HG03060 (cell line): ENCODE results near the gene MESP2.

Experiments used
- ATAC-seq: cut with Tn5 transposase; IDR thresholded peaks from one replicate; pipeline ENCODE4 v1.9.1; 2021; ENCODE audit warnings: low read depth, moderate number of reproducible peaks; ENCODE audit not compliant: unreplicated experiment

The MESP2 gene

DNA sequence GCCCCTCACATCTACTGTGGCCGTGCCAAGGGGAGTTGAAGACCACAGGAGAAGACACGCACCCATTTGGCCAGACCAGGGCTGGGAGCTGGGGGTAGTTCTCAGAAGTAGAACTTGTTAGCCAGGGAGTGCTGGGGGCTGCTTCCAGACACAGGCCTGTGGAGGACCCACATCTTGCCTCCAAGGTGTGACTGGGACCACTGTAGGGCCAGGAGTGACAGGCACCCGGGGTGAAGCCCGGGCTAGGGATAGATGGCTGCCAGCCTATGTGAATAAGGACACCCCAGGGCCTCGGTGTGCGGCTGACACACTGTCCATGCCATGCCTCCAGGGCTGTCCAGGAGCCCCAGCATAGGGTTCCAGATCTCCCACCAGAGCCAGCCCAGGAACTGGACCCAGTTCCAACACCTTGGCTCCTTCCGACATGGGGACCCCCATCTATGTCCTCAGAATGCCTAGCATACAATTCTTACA, 36.8 kb downstream of the MESP2 start:
- no peak for ATAC-seq

GRCh38 chr15:89813381-89814111, 37.4 kb downstream of the MESP2 start:
- no peak for ATAC-seq

DNA sequence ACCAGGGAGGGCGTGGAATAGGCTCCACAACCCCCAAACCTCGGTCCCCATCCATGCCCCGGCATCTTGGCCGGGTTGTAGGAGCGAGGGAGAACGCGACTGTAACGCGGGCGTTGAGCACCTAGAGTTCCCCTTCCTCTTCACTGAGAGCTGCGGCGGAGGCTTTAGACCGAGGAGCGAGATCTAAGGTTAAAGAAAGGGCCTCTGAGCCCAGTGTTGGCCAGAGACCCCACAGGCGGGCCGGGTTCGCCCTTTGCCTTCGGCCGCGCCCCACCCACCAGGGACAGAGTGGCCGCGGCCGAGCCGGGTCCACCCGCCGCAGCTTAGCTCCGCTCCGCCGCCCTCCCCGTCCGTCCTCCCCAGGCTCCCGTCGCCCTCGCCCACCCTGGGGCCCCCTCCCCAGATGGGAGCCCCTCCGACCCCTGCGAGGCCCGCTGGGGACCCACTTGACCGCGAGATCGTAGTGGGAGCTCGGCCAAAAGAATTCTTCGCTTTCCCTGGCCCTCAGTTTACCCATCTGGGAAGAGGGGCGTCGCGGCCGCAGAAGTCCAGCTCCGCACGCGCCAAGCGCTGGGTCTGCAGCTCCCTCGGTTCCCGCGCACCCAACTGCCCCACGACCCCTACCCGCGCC, 38.1 kb downstream of the MESP2 start:
- no peak for ATAC-seq

- ATAC-seq: no peak
Observed at GRCh38 chr15:89815769-89816168, 39.6 kb downstream of the MESP2 start.

DNA sequence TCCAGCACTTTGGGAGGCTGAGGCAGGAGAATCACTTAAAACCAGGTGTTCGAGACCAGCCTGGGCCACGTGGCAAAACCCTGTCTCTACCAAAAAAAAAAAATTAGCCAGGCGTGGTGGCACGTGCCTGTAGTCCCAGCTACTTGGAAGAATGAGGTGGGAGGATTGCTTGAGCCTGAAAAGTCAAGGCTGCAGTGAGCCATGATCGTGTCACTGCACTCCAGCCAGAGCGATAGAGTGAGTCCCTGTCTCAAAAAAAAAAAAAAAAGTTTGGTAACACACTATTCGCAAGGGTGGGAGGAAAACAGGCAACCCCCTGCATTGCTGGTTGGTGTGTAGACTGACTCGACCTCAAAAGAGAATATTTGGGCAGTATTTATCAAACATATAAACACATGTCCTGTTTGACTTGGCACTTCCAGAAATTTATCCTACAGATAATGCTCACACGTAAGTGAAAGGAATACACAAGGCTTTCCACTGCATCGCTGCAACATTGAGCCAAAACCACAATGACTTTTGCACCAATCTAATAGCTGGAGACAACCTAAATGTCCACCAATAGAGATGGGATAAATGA, 41.7 kb downstream of the MESP2 start:
- no peak for ATAC-seq

DNA sequence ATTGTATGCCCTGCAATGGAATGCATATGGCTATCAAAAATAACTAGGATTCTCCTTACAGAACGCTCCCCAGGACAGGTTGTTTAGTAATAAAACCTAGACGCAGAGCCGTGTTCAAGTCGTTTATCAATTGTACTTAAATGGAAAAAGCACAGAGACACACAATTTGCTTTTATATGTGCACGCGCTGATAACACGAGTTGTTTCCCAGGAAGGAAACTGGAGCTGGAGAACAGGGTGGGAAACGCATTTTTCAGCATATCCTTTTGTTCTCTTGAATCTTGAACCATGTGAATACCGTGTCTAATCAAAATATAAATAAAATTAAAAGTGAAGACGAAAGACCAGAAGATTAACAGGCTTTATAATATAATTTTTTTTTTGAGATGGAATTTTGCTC, 42.2 kb downstream of the MESP2 start:
- ATAC-seq: no peak

- ATAC-seq: no peak
Observed at GRCh38 chr15:89820666-89821611, 44.8 kb downstream of the MESP2 start.

GRCh38 chr15:89822026-89822425, 45.9 kb downstream of the MESP2 start:
- no peak for ATAC-seq

DNA sequence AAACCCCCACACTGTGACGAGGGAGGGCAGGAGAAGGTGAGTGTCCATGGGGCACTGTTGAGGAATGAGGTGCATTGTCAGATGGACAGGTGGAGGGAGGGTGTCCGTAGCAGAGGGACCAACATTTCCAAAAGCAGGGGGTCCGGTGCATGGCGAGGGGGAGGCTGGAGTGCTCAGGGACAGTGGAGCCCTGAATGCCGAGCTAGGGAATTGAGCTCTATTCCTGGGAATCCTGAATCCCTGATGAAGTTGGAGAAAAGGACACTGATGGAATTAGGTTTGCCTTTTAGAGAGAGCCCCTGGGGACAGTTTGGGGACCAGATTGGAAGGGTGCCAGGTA, 46.4 kb downstream of the MESP2 start:
- ATAC-seq: no peak

GRCh38 chr15:89822951-89823711, 47.0 kb downstream of the MESP2 start:
- no peak for ATAC-seq

DNA sequence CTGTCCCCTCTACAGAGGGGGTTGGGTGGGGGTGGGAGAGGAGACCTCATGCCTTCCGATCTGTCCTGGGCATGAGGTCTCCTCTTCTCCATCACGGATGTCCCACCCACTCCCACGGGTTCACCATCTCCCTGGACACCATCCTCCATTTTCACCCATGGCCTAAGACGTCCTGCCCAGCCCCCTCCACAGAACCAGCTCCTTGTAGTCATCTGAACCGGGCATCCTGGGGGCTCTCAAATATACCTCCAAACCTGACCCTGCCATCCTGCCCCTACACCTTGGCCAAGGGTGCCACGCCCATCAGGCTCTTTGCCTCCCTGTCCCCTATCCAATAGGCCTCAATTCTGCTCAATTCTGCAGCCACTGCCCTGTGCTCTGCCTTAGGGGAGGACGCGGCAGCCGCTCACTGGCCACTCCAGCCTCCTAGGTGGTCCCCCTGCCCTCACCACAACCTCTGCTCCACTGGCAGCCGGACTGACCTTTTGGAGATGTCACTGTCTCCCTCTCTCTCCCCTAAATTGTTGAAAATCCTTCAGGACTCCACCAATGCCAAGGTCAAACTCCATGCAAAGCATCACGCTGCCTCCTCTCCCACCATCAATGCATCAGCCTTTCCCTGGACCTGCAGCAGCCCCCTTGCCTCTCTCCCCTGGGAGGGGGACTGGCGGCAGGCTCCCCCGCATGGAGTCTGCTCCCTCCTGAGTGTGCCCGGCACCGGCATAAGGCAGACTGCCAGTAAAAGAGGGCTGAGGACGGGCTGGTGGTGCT, 47.9 kb downstream of the MESP2 start:
- no peak for ATAC-seq

GRCh38 chr15:89824607-89824867, 48.4 kb downstream of the MESP2 start:
- ATAC-seq: no peak

- no peak for ATAC-seq
Observed at GRCh38 chr15:89825271-89825940, 49.3 kb downstream of the MESP2 start.

DNA sequence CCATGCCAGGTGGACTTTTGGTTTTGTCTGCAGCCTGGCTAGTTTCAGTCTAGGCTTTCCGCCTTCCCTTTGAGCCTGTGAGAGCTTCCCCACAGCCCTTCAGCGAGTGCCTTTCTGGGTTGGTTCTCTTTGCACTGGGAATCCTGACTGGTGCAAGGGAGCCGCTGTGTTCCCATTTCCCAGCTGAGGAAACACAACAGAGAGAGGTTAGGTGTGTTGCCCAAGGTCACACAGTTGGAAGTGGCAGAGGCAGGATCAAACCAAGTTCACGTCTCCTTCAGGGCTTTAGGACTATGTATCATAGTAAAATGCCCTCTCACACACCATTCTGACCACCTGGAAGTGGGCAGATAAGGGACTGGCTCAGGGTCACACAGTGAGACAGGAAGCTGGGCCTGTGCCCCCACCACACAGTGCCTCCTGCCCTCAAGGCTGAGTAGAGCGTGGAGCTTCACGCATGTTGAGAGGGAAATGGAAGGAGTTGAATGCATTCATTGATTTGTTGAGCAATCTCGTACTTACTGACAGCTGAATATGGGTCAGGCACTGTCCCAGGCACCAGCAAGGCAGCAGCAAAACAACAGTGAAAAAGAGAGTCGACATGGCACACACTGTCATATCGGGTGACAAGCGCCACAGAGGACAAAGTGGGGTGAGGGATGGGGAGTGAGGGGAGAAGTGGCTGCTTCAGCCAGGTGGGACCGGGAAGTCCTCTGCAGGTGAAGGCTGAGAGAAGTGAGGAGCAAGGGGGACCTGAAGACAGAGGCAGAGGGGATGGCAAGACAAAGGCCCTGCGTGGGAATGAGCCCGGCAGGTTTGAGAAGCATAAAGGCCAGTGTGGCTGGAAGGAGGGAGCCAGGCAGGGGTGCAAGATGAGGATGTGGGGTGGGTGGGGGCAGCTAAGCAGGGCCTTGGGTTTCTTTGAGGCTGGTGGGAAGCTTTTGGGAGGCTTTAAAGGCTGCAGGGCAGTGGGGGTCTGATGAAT, 50.8 kb downstream of the MESP2 start:
- ATAC-seq: no peak

DNA sequence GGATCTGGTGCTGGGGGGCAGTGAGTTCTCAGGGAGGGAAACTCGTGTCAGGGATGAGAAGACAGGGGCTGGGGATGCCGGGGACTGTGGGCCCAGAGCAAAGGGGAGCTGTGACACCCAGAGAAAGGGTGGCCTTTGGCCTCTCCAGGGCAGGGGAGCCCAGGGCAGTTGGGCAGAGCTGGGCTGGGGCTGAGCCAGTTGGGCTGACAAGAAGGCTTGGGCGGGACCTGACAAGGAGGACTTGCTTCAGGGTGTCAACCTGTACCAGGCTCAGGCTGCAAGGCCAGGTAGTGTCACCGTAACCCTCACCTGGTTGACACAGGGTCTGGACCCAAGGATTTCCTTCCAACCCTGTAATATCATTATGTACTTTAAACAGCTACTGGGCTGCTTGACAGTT, 51.7 kb downstream of the MESP2 start:
- ATAC-seq: no peak
